Measurements from ENCODE around the gene EIF1AD. TPM values are rescaled to one million over a fixed set of nuclear protein-coding genes. Genes with fewer than 3 reads are reported as not detected.

The EIF1AD gene
- total RNA-seq, 1 experiment from 2014 or later = 64.6 TPM

DNA sequence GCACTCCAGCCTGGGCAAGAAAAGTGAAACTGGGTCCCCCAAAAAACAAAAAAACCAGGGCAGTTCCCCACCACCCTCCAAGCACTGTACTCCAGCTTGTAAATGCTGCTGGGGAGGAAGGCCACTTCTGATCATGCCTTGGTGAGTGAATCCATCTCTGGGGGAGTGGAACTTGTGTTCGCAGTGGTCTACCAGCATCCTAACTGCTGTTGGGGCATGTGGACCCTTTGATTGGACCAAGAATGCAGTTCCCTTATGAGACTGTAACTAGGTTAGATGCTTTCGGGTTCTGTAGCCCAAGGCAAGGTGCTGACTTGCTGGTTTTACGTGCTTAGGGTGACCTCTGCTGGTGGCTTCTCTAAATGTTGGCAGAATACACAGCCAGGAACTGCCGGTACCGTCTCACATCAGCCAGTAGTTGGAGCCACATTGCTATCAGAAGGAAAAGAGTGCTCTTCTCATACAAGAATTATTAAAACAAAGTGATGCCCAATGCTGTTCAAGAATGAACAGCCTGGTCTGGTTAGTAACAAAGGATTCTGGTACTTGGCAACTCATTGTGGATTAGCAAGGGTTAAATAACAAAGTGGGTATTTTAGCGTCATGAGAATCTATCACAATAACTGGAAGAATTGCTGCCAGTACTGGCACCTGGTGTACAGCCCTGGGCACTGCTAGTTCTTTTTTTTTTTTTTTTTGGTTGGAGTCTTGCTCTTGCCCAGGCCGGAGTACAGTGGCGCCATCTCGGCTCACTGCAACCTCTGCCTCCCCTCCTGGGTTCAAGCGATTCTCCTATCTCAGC is 13.0 kb downstream of the EIF1AD start:
- Histone ChIP-seq H3K36me3 (ENCODE audit: control insufficient read depth, insufficient read depth, low read length) (no peaks in the 10 kb centered on the region), H3K4me1 (ENCODE audit: control insufficient read depth, insufficient read depth, low read length) (no peaks in the 10 kb centered on the region), H3K4me3 (ENCODE audit: low read depth in 2 of 2, low read length in 2 of 2) (no peak overlapping the region), H3K27me3 (ENCODE audit: control insufficient read depth, insufficient read depth, low read length) (no peaks in the 10 kb centered on the region), H3K9me3 (ENCODE audit: control insufficient read depth, insufficient read depth, low read depth, low read length) (no peaks in the 10 kb centered on the region), H3K27ac (ENCODE audit: low read length) (no peak overlapping the region)
- ChIA-PET CTCF (interaction anchor here (0.5 to 0.9 kb wide), 5 partner anchors 101 to 315 kb away, joined by 3 to 7 read pairs (median 5); partner anchors contain the start of gene FIBP), POLR2A (interaction anchor here (0.5 to 0.7 kb wide), 2 partner anchors 107 to 147 kb away, joined by 6 to 10 read pairs; no protein-coding TSS in a partner anchor)
- intact Hi-C loops (cut with micrococcal nuclease; ENCODE audit: unreplicated experiment) (loop anchor here (2.0 kb wide), 1 partner anchor 100 kb away; the partner anchor contains the start of gene FIBP), in situ Hi-C loops (cut with HindIII; ENCODE audit: low pct_unique_long_range_greater_than_20kb, low sequenced_read_pairs) (no loop called here)
- ATAC-seq (peak; percentile 98), DNase-seq (ENCODE audit: low read depth, low spot score) (peak; percentile 95)
- TF ChIP-seq POLR2AphosphoS5 (IDR thresholded peaks at IDR 0.05; ENCODE audit: low read depth, low read length) (peak; percentile 69; the same call in 1 of the 2 replicates), SIN3A (IDR thresholded peaks at IDR 0.05; ENCODE audit: borderline replicate concordance, insufficient read depth, low read depth, low read length) (no peak), TCF7L2 (IDR thresholded peaks at IDR 0.05; ENCODE audit: low read depth, low read length) (0 out of 2 replicates have a peak, but pooled peaks have one; percentile 19)
- TF ChIP-seq, protein P1, sequence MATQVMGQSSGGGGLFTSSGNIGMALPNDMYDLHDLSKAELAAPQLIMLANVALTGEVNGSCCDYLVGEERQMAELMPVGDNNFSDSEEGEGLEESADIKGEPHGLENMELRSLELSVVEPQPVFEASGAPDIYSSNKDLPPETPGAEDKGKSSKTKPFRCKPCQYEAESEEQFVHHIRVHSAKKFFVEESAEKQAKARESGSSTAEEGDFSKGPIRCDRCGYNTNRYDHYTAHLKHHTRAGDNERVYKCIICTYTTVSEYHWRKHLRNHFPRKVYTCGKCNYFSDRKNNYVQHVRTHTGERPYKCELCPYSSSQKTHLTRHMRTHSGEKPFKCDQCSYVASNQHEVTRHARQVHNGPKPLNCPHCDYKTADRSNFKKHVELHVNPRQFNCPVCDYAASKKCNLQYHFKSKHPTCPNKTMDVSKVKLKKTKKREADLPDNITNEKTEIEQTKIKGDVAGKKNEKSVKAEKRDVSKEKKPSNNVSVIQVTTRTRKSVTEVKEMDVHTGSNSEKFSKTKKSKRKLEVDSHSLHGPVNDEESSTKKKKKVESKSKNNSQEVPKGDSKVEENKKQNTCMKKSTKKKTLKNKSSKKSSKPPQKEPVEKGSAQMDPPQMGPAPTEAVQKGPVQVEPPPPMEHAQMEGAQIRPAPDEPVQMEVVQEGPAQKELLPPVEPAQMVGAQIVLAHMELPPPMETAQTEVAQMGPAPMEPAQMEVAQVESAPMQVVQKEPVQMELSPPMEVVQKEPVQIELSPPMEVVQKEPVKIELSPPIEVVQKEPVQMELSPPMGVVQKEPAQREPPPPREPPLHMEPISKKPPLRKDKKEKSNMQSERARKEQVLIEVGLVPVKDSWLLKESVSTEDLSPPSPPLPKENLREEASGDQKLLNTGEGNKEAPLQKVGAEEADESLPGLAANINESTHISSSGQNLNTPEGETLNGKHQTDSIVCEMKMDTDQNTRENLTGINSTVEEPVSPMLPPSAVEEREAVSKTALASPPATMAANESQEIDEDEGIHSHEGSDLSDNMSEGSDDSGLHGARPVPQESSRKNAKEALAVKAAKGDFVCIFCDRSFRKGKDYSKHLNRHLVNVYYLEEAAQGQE (IDR thresholded peaks at IDR 0.05; ENCODE audit: insufficient read depth in 1 of 2, low read depth in 2 of 2, low read length in 1 of 2) = no peak
- TF ChIP-seq, protein P2, sequence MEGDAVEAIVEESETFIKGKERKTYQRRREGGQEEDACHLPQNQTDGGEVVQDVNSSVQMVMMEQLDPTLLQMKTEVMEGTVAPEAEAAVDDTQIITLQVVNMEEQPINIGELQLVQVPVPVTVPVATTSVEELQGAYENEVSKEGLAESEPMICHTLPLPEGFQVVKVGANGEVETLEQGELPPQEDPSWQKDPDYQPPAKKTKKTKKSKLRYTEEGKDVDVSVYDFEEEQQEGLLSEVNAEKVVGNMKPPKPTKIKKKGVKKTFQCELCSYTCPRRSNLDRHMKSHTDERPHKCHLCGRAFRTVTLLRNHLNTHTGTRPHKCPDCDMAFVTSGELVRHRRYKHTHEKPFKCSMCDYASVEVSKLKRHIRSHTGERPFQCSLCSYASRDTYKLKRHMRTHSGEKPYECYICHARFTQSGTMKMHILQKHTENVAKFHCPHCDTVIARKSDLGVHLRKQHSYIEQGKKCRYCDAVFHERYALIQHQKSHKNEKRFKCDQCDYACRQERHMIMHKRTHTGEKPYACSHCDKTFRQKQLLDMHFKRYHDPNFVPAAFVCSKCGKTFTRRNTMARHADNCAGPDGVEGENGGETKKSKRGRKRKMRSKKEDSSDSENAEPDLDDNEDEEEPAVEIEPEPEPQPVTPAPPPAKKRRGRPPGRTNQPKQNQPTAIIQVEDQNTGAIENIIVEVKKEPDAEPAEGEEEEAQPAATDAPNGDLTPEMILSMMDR (IDR thresholded peaks at IDR 0.05) = peak; percentile 99
- BruUV-seq (replicated peaks) = no TSS peak

DNA sequence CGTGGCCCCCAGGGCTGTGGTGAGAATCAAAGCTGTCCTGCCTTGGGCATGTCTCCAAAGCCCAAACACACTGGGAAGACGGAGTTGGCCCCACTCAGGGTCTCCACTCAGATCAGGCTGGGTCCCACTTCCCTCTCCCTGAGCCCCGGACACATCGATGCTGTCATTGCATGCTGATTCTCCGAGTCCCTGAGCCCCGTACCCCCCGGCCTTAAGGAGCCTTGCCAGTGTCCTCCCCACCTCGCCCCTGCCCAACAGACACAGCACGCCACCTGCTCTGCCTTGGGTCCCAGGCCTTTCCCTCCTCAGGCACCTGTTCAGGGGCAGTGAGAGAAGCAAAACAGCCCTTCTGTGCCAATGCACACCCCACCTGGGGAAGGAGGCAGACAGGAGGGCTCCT is 14.6 kb downstream of the EIF1AD start:
- in situ Hi-C loops (cut with HindIII; ENCODE audit: low pct_unique_long_range_greater_than_20kb, low sequenced_read_pairs) = no loop called here
- Histone ChIP-seq H3K9me3 (ENCODE audit: control insufficient read depth, insufficient read depth, low read depth, low read length) (no peaks in the 10 kb centered on the region), H3K4me3 (ENCODE audit: low read depth in 2 of 2, low read length in 2 of 2) (no peak overlapping the region), H3K27ac (ENCODE audit: low read length) (no peak overlapping the region), H3K27me3 (ENCODE audit: control insufficient read depth, insufficient read depth, low read length) (no peaks in the 10 kb centered on the region), H3K36me3 (ENCODE audit: control insufficient read depth, insufficient read depth, low read length) (no peaks in the 10 kb centered on the region), H3K4me1 (ENCODE audit: control insufficient read depth, insufficient read depth, low read length) (no peaks in the 10 kb centered on the region)
- BruUV-seq (replicated peaks) = no TSS peak
- CTCF ChIA-PET = no interaction called here
- TF ChIP-seq TCF7L2 (IDR thresholded peaks at IDR 0.05; ENCODE audit: low read depth, low read length) (no peak), SIN3A (IDR thresholded peaks at IDR 0.05; ENCODE audit: borderline replicate concordance, insufficient read depth, low read depth, low read length) (no peak), POLR2AphosphoS5 (IDR thresholded peaks at IDR 0.05; ENCODE audit: low read depth, low read length) (no peak)
- TF ChIP-seq, protein P2 (IDR thresholded peaks at IDR 0.05) = no peak
- TF ChIP-seq, protein P1 (IDR thresholded peaks at IDR 0.05; ENCODE audit: insufficient read depth in 1 of 2, low read depth in 2 of 2, low read length in 1 of 2) = no peak
- intact Hi-C loops (cut with micrococcal nuclease; ENCODE audit: unreplicated experiment) = no loop called here
- POLR2A ChIA-PET = no interaction called here
- ATAC-seq = no peak
- DNase-seq (ENCODE audit: low read depth, low spot score) = no peak
